NAMALWA (cell line): Measurements from ENCODE around the gene ABCB9.
"Not testable (repeated sequence)": the region's sequence is repeated elsewhere in the genome, so short reads cannot be mapped to it uniquely, and the experiment has no call there.

Source experiments
- DNase-seq: peaks from one replicate; pipeline ENCODE4 v3.0.0-alpha.2; 2015; ENCODE audit warnings: low spot score

Gene ABCB9

DNA sequence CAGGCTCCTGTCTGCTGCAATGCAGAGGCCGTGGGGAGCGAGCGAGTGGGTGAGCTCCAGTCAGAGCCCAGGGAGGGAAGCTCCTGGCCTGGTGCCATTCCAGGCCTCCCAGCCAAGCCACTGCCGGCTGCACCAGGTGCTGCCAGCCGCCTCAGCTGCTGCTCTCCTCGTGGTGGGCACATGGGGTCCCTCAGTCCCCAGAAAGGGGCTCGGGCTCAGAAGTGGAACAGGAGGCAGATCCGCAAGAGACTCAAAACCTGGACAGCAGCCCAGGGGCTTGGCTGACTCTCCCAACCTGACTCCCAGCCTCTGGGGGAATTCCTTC, 2.4 kb downstream of the ABCB9 start:
- no peak for DNase-seq

DNA sequence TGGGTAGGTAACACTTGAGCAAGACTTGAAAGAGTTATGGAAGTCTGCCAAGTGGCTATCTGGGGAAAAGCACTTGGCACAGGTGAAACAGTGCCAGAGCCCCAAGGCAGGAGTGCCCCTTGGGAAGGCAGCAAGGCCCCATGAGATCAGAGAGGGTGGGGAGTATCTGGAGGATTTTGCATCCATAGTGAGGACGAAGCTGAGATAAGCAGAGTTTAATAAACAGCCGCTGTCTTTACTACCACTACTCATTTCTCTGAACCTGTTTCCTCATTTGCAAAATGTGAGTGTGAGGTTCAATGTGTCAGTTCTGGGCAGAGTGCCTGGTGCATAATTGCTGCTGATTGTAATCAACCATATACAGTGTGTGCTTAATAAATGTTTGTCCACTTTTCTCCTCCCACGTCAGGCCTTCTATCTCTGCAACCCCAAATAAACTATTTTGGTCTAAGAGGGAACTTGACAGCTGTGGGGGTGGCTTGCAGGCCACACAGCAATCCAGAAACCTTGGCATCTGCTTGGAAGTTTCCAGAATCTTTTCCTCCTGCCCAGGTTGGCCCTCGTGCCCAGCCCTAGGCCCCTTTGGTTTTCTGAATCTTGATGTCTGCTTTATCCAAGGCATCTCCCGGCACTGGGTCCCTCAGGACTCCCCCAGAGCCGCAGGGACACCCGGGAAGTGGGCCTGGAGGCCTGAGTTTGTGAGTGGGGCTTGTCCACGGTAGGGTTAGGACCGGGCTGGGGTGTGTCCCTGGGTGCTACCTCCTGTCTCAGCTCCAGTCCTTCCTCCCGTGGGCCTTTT, 4.5 kb downstream of the ABCB9 start:
- no peak for DNase-seq

DNA sequence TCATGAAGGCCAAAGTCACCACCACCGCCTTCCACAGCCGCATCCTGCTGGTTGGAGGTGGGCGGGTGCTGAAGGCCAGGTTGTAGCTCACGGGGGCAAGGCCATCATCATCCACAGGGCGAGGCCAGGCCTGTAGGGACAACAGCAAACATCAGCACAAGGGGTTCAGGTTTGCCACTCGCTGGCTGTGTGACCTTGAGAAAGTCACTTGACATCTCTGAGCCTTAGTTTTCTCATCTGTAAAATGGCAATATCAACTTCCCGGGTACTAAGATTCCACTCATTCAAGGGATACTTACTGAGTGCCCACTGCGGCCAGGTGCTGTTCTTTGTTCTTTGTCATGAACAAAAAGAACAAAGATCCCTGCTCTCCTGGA, 6.1 kb downstream of the ABCB9 start:
- no peak for DNase-seq

DNA sequence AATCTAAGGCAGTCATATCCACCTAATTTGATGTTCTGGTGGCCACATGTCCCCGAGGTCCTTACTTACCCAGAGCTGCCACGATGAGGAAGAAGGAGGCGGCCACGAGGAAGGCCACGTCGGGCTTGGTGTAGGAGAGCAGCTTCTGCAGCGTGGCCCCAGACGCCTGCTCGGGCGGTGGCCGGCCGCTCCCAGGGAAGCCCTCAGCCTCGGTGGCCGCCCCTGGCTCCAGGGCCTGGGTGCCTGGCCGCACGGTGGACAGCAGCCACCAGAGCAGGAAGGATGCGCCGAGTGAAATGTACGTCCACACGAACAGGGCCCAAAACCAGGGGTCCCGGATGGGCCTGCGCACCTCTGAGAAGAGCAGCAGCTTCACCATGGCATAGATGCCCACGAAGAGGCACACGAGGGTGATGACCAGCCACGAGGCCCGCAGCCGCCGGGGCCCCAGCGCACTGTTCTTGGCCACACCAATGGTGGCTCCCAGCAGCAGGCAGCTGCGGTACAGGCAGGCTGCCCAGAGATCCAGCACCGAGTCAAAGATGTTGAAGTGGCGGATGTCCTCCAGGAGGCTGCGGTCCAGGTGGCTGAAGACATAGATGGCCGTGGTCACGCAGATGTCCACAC, 6.6 kb downstream of the ABCB9 start:
- DNase-seq = no peak

DNA sequence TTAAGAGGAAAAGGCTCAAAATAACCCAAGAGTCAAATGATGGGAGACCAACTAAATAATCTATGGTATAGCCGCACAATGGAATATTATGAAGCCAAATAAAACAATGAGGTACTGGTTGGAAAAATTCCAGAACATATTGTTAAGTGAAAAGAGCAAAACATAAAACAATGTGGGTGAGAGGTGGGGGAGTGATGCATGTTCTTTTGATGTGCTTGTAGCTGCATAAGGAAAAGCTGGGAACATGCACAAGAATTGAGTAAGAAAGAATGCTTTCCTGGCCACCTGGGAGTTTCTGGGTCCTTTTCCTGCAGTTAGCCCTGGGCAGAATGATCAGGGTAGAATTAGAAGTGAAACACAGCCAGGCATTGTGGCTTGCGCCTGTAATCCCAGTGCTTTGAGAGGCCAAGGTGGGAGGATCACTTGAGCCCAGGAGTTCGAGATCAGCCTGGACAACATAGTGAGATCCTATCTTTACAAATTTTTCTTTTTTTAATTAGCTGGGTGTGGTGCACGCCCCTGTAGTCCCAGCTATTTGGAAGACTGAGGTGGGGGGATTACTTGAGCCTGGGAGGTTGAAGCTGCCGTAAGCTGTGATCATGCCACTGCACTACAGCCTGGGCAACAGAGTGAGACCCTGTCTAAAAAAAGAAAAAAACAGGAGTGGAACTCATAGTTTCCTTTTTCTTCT, 7.9 kb downstream of the ABCB9 start:
- DNase-seq = no peak

DNA sequence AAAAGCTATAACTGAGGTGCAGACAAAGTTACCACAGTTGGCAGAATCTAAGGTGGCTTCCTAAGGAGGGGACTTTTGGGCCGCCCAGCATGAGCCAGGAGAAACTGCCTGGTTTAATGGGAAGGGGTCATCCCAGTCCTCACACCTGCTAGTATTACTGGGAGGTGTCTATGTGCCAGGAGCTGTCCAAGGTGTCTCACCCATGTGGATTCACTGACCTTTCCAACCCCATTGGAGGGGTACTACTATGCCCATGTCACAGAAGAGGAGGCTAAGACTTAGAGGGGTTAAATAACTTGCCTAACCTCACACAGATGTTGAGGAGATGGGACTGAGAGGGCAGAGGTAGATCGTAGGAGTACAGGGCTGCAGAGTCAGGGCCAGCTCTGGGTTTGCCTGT, 10.2 kb downstream of the ABCB9 start:
- DNase-seq = no peak

DNA sequence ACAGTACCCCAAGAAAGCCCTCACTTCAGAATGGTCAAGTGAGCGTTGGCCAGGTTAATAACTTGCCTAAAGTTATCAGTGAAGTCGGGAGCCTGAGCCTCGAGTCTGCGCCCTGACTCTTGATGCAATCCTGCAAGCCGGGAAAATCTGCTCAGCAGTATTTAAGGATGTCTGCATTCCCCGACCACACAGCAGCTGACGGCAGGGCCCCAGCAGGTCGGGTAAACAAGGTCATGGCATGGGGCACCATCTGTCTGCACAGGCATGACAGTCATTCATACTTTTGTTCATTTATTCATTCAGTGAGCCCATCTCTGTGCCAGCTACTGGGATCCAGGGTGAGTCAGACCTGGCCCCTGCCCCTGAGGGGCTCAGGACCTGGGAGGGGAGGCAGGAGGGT, 11.1 kb downstream of the ABCB9 start:
- DNase-seq = no peak

DNA sequence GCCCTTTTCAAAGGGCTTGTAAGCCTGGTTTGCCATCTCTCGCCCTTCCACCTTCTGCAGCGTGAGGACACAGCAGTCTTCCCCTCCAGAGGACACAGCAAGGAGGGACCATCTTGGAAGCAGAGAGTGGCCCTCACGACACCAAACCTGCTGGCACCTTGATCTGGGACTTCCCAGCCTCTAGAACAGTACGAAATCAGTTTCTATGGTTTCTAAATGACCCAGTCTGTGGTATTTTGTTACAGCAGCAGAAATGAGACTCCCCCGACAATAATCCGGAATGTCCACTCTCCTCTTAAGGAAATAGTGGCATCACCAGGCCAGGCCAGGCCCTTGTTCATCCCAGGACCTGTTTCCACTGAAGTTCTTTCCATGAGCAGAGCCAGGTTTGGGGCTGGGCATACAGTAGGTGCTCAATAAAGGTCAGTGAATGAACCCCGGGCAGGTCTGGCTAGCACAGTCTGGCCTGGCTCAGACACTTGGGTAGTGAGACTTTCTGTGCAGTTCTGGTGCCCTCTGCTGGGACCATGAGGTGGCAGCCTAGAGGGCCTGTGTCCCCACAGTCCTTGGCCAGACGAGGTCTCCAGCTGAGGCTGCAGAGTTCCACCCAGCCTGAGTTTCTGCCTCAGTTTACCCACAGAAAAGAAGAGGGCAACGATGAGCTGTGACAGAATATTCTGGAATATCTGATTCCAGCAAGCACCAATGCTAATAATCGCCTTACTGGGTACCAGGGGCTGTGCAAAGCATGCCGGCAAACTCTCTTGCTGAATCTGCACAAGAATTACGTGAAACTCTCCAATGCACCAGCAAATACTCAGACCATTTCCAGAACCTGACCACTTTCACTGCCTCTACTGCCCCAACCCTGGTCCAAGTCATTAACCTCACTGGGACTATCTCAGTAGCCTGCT, 14.0 kb downstream of the ABCB9 start:
- peak; percentile 84 for DNase-seq

DNA sequence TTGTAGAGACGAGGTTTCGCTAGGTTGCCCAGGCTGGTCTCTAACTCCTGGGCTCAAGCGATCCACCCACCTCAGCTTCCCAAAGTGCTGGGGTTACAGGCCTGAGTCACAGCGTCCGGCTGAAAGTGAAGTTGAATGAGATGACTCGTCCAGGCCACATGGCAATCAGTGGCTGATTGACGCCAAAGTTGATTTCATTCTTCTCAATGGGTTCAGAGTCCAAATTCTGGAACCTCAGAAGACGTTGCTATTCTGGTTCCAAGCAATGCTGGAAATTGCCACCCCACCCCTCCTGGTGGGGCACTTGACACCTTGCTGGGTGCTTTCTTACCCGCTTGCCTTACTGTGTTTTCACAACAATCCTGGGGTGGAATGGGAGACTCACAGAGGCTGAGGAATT, 14.9 kb downstream of the ABCB9 start:
- no peak for DNase-seq

DNA sequence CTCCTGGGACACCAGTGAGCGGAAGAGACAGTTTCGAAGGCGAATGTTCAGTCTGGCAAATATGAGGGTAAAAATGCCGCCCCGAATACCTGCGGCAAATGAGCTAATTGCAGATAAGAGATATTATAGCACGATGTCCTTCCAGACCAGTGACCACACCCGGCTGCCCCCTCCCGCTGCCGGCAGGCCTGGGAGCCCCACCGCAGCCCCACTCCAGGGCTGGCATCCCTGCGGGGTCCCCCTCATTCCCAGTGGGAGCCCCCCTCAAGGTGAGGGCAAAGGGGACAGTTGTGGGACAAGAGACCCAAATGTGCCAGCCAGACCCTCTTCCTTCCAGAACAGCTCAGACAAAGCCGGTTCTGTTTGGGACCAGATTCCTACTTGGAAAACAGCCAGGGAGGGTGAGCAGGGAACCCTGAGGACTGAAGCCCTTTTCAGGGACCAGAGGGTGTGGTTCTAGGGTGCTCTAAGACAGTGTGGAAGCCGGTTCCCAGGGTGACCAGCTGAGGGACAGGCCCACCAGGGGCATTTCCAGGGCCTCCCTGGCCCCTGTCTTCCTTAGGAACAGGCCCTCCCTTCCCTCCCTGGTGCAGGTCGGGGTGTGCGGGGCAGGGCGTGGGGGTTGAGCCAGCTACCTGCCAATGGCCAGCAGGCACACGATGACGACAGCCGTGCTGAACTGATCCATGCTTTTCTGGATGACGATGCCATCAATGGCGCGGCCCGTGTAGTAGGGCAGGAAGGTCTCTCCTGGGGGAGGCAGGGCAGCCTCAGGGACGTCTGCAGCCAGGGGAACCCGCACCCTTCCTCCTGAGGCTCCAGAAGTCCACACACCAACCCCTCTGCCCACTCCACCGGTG, 16.2 kb downstream of the ABCB9 start:
- DNase-seq = no peak

DNA sequence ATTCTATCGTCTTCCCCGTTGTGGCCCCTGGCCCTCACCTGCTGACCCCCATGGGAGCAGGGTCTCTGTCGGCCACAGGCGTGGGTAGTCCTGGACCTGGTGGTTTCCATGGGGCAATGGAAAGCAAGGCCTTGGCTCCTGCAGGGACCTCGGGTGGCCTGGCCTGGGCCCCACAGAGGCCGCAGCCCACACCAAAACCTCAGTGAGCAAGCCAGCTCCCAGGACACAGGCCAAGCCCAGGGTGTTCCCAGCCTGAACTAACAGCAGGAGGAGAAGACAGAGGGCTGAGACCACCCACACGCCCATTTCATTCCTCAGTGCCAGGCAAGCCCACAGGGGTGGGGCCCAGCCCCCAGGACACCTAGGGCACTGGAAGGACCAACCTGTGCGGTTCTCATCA, 16.9 kb downstream of the ABCB9 start:
- DNase-seq = no peak

DNA sequence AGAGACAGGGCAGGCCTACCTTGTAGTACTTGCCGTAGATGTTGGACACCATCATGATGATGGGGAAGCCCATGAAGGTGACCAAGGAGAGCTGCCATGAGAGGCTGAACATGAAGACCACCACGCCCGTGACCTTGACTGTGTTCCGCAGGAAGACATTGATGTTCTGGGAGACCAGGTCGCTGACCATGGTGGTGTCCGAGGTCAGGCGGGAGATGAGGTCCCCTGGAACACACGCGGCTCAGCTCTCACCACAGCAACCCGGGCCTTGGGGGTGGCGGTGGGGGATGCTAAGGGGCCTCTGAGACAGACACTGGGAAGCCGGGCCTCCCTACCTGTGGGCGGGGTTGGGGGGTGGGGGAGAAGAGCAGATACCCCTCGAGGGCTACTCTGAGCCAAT, 17.7 kb downstream of the ABCB9 start:
- DNase-seq = no peak

DNA sequence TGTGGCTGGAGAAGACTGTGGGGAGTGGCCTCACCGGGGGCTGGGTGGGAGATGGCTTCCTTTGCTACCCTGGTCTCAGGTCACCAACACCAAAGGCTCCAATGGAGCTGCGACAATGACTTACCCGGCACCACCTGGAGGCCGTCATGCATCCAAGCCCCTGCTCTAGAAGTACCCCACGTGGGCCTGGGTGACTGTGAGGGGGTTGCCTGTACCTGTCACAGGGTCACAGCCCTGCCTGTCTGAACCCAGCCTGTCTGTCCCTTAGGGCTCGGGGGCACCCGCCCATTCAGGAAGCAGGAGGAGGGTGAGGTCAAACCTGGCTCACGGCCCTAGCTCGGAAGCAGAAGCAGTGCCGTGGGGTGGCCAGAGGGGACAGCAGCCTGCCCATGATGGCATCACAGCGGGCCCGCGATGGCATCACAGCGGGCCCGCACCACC, 18.9 kb downstream of the ABCB9 start:
- DNase-seq = peak; percentile 39

DNA sequence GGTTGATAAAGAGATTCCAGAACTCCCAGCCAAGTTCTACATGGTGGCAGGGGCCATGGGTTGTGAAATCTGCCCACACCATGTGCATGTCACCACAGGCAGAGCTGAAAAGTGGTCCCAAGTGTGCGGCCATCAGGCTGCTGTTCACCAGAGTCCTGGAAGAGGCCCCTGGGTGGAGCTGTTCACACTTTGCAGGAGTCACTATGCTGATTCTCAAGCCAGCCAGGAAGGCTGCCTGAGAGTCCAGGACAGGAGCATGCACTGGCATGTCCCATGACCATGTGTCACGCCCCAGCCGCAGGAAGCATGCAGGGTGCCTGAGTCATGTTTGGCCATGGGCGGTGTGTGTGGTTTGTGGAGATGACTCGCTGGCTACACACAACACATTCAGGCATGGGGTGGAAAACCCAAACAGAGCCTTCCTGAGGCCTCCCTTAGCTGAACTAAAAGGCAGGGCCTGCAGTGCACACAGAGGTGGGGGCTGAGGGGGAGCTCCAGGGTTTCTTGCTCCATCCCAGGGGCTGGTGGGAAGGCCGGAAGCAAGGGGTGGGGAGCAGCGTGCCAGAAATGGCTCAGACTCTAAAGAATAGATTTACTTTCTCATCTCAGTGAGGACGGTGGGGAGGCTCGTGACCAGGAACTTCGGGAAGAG, 19.4 kb downstream of the ABCB9 start:
- peak; percentile 39 for DNase-seq

DNA sequence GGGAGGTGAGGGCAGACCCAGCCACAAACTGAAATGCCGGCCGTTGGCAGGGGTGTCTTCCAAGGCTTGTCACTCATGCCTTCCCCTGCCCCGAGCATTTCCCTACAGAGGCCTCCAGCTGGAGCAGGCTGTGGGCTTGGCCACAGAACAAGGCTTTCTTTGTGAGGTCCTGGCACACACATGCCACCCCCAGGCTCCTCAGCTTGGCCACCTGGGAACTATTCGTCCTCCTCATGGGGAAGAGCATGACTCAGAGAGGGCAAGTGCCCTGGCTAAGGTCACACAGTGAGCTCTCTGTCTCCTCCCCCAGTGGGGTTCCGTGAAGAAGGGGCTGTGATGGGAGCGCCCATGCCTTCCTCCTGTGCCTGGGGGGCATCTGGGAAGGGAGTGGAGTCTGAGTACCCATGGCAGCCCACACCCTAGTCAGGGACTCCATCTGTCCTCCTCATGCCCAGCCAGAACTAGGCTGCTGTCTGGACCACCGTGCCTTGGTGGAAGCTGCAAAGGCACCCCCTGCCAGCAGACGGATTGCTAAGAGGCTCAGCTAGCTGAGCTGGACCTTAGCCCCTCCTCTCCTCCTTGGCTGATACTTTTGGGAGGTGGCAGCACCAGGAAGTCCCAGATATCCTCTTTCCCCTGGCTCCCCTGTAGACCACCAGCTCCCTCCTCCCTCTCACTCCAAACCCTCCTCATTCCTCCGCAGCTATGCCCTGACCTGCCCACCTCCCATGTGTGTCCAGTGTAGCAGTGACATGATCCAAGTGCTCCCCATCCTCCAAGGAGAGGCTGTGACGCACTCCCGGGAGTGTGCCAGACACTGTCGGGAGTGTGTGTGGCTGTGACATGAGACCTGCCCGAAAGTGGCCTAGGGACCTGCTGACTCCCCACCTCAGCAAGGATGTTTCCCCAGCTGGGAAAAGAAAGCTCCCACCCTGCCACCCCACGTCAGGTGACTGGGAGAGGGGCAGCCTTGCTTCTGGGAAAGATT, 21.4 kb downstream of the ABCB9 start:
- no peak for DNase-seq

DNA sequence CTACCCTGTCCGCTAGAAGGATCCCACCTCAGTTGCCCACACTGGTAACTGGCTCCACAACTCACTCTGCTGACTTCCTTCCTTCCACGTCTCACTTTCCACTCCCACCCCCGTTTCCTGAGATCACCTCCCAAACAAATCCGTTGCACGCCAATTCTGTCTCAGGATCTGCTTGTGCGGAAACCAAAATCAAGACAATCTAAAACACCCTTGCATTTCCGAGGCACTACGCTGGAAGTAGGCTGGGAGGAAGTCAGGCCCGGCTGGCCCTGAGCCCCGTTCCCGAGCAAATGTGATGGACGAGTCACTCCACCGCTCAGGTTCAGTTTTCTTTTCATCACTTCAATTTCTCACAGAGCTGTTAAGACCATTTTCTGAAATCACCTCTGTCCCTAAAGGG, 23.1 kb downstream of the ABCB9 start:
- DNase-seq = no peak

DNA sequence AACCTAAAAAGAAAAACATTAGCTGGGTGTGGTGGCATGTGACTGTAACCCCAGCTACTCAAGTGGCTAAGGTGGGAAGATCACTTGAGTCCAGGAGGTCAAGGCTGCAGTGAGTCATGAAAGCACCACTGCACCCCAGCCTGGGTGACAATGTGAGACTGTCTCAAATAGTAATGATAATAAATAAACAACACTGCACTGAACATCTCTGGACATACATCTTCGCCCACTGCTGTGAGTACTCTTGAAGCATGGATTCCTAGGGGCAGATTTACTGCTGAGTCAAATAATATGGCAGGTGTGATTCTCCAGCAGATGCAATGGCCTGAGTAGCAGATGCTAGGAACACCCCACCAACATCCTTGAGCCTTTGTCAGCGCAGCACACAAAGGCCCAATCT, 23.6 kb downstream of the ABCB9 start:
- DNase-seq = no peak

DNA sequence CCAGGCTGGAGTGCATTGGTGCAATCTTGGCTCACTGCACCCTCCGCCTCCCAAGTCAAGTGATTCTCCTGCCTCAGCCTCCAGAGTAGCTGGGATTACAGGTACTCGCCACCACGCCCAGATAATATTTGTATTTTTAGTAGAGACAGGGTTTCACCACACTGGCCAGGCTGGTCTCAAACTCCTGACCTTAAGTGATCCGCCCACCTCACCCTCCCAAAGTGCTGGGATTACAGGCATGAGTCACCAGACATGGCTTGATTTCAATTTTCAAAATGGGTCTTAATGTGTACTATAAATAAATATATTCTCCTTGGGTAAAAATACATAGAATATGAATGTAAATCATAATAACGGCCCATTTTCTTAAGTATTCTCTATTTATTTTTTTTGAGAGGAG, 24.9 kb downstream of the ABCB9 start:
- not testable (repeated sequence) for DNase-seq

DNA sequence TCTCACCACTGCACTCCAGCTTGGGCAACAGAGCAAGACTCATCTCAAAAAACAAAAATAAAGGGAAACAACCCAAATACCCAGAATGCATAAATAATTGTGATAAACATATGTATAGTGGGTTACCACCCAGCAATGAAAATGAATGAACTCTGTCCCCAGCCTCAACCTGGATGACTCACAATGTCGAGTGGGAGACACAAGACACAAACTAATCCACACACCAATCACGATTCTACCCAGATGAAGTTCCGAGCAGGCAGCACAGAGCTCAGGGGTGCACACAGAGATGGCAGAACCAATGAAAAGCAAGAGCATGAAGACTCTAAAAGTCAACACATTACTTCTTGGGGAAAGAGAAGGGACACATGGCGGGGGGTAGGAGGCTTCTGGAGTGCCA, 27.1 kb downstream of the ABCB9 start:
- no peak for DNase-seq

DNA sequence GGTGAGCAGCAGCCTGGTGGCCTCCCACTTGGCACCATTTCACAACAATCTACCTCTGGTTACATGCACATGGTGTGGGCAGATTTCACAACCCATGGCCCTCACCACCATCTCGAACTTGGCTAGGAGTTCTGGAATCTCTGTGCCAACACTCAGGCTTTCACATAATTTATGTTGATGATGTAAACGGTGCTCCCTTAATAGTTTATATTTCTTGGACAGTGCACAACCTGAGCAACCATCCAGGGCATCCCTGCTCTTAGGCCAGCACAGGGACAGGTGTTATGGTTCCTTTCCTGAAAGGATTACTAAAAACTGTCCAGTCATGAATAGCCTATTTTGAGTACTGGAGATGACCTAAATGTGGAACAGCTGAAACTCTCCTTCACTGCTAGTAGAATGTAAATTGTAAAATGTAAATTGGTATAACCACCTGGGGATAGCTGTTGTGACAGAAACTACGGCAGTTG, 28.6 kb downstream of the ABCB9 start:
- DNase-seq = peak; percentile 45
